Skeletal muscle satellite cell (primary cell): Measurements from ENCODE around the gene CAMKK2.
A peak's percentile ranks its signal among the peaks of the same experiment; 100 is the strongest.
"Not testable (repeated sequence)": the region's sequence is repeated elsewhere in the genome, so short reads cannot be mapped to it uniquely, and the experiment has no call there.

Experiments
- H3K27me3 ChIP-seq: 2 replicates; pipeline ENCODE4 v1.7.0; 2013; ENCODE audit warnings: low read length; ENCODE audit not compliant: control insufficient read depth, insufficient read depth
- H3K36me3 ChIP-seq: 2 replicates; pipeline ENCODE4 v1.7.0; 2013; ENCODE audit warnings: mild to moderate bottlenecking, control low read depth, low read length; ENCODE audit not compliant: insufficient read depth
- H3K4me1 ChIP-seq: 2 replicates; pipeline ENCODE4 v1.7.0; 2013; ENCODE audit warnings: low read length; ENCODE audit not compliant: control insufficient read depth, insufficient read depth
- H3K4me2 ChIP-seq: 2 replicates; pipeline ENCODE4 v1.7.0; 2013; ENCODE audit warnings: mild to moderate bottlenecking, low read length
- H3K4me3 ChIP-seq: 2 replicates; pipeline ENCODE4 v1.7.0; 2013; ENCODE audit warnings: low read length
- H3K9ac ChIP-seq: 2 replicates; pipeline ENCODE4 v1.7.0; 2013; ENCODE audit warnings: mild to moderate bottlenecking, low read depth, low read length, moderate library complexity
- H3K9me3 ChIP-seq: replicated peaks from 2 replicates; pipeline ENCODE4 v1.7.0; 2013; ENCODE audit warnings: mild to moderate bottlenecking, control low read depth, low read length

Gene CAMKK2

GRCh38 chr12:121214855-121215745 is 81.4 kb downstream of the CAMKK2 start:
- Histone ChIP-seq H3K4me2 (peak overlapping the region; percentile 25), H3K9ac (peak overlapping the region; percentile 16), H3K27me3 (no peaks in the 10 kb centered on the region), H3K9me3 (no peaks in the 10 kb centered on the region), H3K4me1 (peaks cover 14% of the 10 kb centered on the region), H3K36me3 (no peaks in the 10 kb centered on the region), H3K4me3 (no peak overlapping the region)

- no peaks in the 10 kb centered on the region for H3K9me3 ChIP-seq
- H3K4me2 ChIP-seq = peak overlapping the region; percentile 25
- no peaks in the 10 kb centered on the region for H3K27me3 ChIP-seq
- H3K9ac ChIP-seq = peak overlapping the region; percentile 16
- no peaks in the 10 kb centered on the region for H3K36me3 ChIP-seq
- H3K4me3 ChIP-seq = no peak overlapping the region
- H3K4me1 ChIP-seq = peaks cover 14% of the 10 kb centered on the region
Observed at GRCh38 chr12:121214166-121214777, 82.2 kb downstream of the CAMKK2 start.

GRCh38 chr12:121212875-121213274 is 83.6 kb downstream of the CAMKK2 start:
- H3K4me2 ChIP-seq = no peak overlapping the region
- H3K27me3 ChIP-seq = no peaks in the 10 kb centered on the region
- H3K36me3 ChIP-seq = no peaks in the 10 kb centered on the region
- no peaks in the 10 kb centered on the region for H3K9me3 ChIP-seq
- no peak overlapping the region for H3K9ac ChIP-seq
- H3K4me3 ChIP-seq = no peak overlapping the region
- peaks cover 14% of the 10 kb centered on the region for H3K4me1 ChIP-seq

GRCh38 chr12:121209624-121210572 is 86.6 kb downstream of the CAMKK2 start, which contains the start of gene P2RX4:
Gene P2RX4 (plus strand): TSS chr12:121210129. CDS start chr12:121210165, 36 bp downstream.
- Histone ChIP-seq H3K9me3 (no peaks in the 10 kb centered on the region), H3K36me3 (no peaks in the 10 kb centered on the region), H3K4me3 (peak within 1 kb of the TSS; percentile 88), H3K4me1 (peaks cover 11% of the 10 kb centered on the region), H3K27me3 (no peaks in the 10 kb centered on the region), H3K4me2 (peak within 1 kb of the TSS; percentile 94), H3K9ac (peak within 1 kb of the TSS; percentile 93)

GRCh38 chr12:121209221-121209620 is 87.3 kb downstream of the CAMKK2 start:
- Histone ChIP-seq H3K4me1 (peaks cover 6% of the 10 kb centered on the region), H3K4me3 (no peak overlapping the region), H3K27me3 (no peaks in the 10 kb centered on the region)

GRCh38 chr12:121208571-121208970 is 87.9 kb downstream of the CAMKK2 start:
- not testable (repeated sequence) for H3K4me3 ChIP-seq, H3K27me3 ChIP-seq, H3K4me1 ChIP-seq, H3K9me3 ChIP-seq, H3K36me3 ChIP-seq, H3K4me2 ChIP-seq, H3K9ac ChIP-seq

More at GRCh38 chr12:121209221-121209620, 87.3 kb downstream of the CAMKK2 start:
- H3K4me2 ChIP-seq = peak overlapping the region; percentile 94
- H3K36me3 ChIP-seq = no peaks in the 10 kb centered on the region
- H3K9me3 ChIP-seq = no peaks in the 10 kb centered on the region
- no peak overlapping the region for H3K9ac ChIP-seq

GRCh38 chr12:121205491-121205890 is 91.0 kb downstream of the CAMKK2 start:
- H3K27me3 ChIP-seq = no peaks in the 10 kb centered on the region
- no peaks in the 10 kb centered on the region for H3K9me3 ChIP-seq
- peaks cover under 1% of the 10 kb centered on the region for H3K4me1 ChIP-seq
- H3K36me3 ChIP-seq = no peaks in the 10 kb centered on the region
- H3K4me3 ChIP-seq = no peak overlapping the region
- no peak overlapping the region for H3K9ac ChIP-seq
- no peak overlapping the region for H3K4me2 ChIP-seq

GRCh38 chr12:121203482-121203881 is 93.0 kb downstream of the CAMKK2 start:
- Histone ChIP-seq H3K4me1 (no peaks in the 10 kb centered on the region), H3K9me3 (no peaks in the 10 kb centered on the region), H3K4me3 (no peak overlapping the region), H3K27me3 (no peaks in the 10 kb centered on the region), H3K36me3 (no peaks in the 10 kb centered on the region), H3K9ac (no peak overlapping the region), H3K4me2 (no peak overlapping the region)

GRCh38 chr12:121202407-121203355 is 93.8 kb downstream of the CAMKK2 start:
- Histone ChIP-seq H3K4me1 (no peaks in the 10 kb centered on the region), H3K9ac (no peak overlapping the region), H3K36me3 (no peaks in the 10 kb centered on the region), H3K4me2 (no peak overlapping the region), H3K27me3 (peaks cover 3% of the 10 kb centered on the region), H3K4me3 (no peak overlapping the region), H3K9me3 (no peaks in the 10 kb centered on the region)

GRCh38 chr12:121201140-121201539 is 95.4 kb downstream of the CAMKK2 start:
- H3K4me1 ChIP-seq, H3K36me3 ChIP-seq, H3K4me2 ChIP-seq, H3K27me3 ChIP-seq, H3K9me3 ChIP-seq, H3K4me3 ChIP-seq, H3K9ac ChIP-seq: not testable (repeated sequence)
